GM12891 (cell line): Measurements from ENCODE around the gene DCLRE1B.

Experiments used
- DNase-seq: peaks from one replicate; pipeline ENCODE4 v3.0.0; 2011; ENCODE audit warnings: low spot score; ENCODE audit not compliant: insufficient read length
- FAIRE-seq: peaks from 2 replicates; lab custom pipeline; 2011; peaks lifted over from hg19 to GRCh38; lab: Jason Lieb, UNC
- PAX5 ChIP-seq: IDR thresholded peaks from 2 replicates; pipeline ENCODE4 v1.6.1; 2011; ENCODE audit warnings: low read length, moderate library complexity, mild to moderate bottlenecking; ENCODE audit not compliant: insufficient read depth, severe bottlenecking
- POLR2A ChIP-seq: IDR thresholded peaks from 2 replicates; pipeline ENCODE4 v1.6.1; 2011; ENCODE audit warnings: low read depth, low read length, control low read depth
- POLR2AphosphoS5 ChIP-seq: IDR thresholded peaks from 2 replicates; pipeline ENCODE4 v1.6.1; 2011; ENCODE audit warnings: low read depth, low read length, control low read depth
- POU2F2 ChIP-seq: IDR thresholded peaks from 2 replicates; pipeline ENCODE4 v1.6.1; 2011; ENCODE audit warnings: low read depth, mild to moderate bottlenecking, control low read depth, low read length, moderate library complexity
- SPI1 ChIP-seq: IDR thresholded peaks from 2 replicates; pipeline ENCODE4 v1.6.1; 2011; ENCODE audit warnings: low read depth, low read length, control low read depth
- TAF1 ChIP-seq: IDR thresholded peaks from 2 replicates; pipeline ENCODE4 v1.6.1; 2011; ENCODE audit warnings: low read depth, low read length, control low read depth

DCLRE1B gene

DNA sequence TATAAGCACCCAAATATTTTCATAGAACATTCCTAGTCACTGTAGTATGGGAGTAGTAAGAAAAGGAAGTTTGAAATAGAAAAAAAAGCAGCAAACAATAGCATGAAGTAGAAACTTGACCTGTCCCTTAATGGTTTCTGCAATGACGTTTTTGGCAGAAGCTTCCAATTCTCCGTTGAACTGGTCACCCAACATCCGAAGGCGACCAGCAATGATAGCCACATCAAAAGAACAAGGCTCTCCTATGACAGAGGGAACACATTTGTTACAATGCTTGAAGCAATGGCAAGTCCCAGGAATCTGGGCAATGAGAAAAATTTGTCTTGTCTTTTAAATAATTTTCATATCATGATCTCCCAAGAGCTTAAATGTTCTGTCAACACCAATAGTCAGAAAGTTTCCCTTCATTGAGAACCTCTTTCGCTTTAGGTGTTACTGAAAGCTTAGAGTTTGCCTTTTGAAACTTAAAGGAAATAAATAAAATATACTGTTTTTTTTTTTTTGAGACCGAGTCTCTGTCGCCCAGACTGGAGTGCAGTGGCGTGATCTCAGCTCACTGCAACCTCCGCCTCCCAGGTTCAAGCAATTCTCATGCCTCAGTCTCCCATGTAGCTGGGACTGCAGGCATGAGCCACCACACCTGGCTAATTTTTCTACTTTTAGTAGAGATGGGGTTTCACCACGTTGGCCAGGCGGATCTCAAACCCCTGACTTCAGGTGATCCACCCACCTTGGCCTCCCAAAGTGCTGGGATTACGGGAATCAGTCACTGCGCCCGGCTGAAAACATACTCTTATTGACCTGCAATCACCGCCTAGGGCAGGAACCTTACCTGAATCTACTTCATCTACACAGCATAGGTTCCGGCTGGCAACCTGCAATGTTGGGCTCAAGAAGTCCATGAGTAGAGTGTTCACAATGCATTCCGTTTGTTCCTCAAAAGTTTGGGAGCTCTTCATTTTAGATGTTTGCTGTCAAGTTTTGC lies 18.4 kb upstream of the DCLRE1B start:
- no peak for FAIRE-seq
- no peak for DNase-seq
- TF ChIP-seq SPI1 = no peak
- TF ChIP-seq TAF1 = no peak
- TF ChIP-seq POU2F2 = no peak
- TF ChIP-seq POLR2AphosphoS5 = no peak
- TF ChIP-seq PAX5 = no peak
- TF ChIP-seq POLR2A = no peak

GRCh38 chr1:113887402-113888175 lies 17.5 kb upstream of the DCLRE1B start, which contains the start of gene BCL2L15:
BCL2L15 (minus strand) TSS chr1:113887581; CDS start chr1:113887375, 206 bp downstream.
- FAIRE-seq (no peak), DNase-seq (no peak)
- TF ChIP-seq POLR2AphosphoS5 = no peak
- no peak for TF ChIP-seq TAF1
- no peak for TF ChIP-seq POLR2A
- no peak for TF ChIP-seq SPI1
- TF ChIP-seq POU2F2 = no peak
- no peak for TF ChIP-seq PAX5

DNA sequence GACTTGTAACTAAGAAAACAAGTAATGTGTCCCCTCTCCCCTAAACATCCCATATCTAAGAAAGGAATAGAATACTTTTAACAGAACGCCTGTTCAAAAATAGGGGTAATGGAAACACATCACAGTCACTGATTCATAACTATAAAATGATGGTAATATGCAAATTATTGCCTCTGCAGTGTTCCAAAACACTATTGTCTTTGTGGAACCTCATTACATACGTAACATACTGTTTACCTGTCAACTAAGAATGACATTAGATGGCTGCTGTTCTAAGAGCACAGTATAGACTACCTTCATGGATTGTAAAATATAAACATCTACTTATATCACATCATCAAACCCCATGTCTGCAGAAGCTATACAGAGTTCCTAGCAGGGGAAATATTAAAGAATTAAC lies 14.3 kb upstream of the DCLRE1B start:
- no peak for TF ChIP-seq POU2F2
- TF ChIP-seq PAX5 = no peak
- no peak for DNase-seq
- FAIRE-seq = no peak

DNA sequence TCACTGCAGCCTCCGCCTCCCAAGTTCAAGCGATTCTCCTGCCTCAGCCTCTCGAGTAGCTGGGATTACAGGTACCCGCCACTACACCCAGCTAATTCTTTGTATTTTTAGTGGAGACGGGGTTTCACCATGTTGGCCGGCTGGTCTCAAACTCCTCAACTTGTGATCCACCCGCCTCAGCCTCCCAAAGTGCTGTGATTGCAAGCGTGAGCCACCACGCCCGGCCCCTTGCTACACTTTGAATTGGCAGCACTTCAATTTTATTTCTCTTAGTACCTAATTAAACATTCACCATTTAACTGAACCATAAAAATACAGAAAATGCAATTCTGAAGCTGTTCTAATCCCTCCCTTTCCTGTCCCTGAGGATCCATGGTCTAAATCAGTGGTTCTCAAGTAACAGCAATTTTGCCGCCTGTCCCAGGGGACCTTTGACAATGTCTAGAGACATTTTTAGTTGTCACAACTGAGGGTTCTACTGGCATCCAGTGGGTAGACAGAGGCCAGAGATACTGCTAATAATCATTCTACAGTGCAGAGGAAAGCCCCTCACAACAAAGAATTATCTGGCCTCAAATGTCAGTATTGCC lies 13.4 kb upstream of the DCLRE1B start:
- FAIRE-seq = no peak
- no peak for DNase-seq
- TF ChIP-seq PAX5 (no peak), POLR2A (no peak), POU2F2 (no peak), POLR2AphosphoS5 (no peak), TAF1 (no peak), SPI1 (no peak)

DNA sequence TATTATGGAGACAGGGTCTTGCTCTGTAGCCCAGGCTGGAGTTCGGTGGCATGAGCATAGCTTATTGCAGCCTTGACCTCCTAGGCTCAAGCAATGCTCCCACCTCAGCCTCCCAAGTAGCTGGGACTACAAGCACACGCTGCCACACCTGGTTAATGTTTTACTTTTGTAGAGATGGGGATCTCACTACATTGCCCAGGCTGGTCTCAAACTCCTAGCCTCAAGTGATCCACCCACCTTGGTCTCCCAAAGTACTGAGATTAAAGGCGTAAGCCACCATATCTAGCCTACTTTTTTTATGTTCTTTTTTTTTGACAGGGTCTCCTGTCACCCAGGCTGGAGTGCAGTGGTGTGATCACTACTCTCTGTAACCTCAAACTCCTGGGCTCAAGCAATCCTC lies 11.9 kb upstream of the DCLRE1B start:
- FAIRE-seq (no peak), DNase-seq (no peak)
- TF ChIP-seq TAF1 (no peak), POLR2AphosphoS5 (no peak), POU2F2 (no peak), SPI1 (no peak), POLR2A (no peak), PAX5 (no peak)

DNA sequence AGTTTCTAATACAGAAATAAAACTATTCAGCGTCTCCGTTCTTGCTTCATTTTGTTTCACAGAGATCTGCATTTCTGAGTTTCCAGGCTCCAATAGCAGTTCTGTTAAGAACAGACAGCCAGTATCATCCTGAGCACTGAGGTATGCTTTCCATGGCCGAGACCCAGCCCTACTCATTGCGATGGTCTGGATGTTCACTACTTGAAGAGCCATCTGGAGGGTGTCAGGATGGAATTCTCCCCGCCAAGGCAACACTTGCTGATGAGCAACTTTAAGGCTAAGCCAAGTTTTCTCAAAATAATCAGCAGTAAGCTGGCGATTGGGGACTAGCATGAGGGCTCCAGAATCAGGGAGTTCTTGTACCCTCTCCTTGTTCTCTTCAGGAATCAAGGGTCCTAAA lies 10.0 kb upstream of the DCLRE1B start:
- no peak for DNase-seq
- no peak for FAIRE-seq
- TF ChIP-seq TAF1 (no peak), POLR2AphosphoS5 (no peak), PAX5 (no peak), POLR2A (no peak), POU2F2 (no peak), SPI1 (no peak)

GRCh38 chr1:113895961-113896360 lies 9.2 kb upstream of the DCLRE1B start:
- DNase-seq = no peak
- TF ChIP-seq POLR2AphosphoS5 (no peak), POLR2A (no peak), PAX5 (no peak), TAF1 (no peak), SPI1 (no peak), POU2F2 (no peak)
- no peak for FAIRE-seq

GRCh38 chr1:113898241-113898814 lies 6.8 kb upstream of the DCLRE1B start:
- DNase-seq (no peak), FAIRE-seq (no peak)
- TF ChIP-seq POU2F2 (no peak), POLR2AphosphoS5 (no peak), POLR2A (no peak), TAF1 (no peak), PAX5 (no peak), SPI1 (no peak)

DNA sequence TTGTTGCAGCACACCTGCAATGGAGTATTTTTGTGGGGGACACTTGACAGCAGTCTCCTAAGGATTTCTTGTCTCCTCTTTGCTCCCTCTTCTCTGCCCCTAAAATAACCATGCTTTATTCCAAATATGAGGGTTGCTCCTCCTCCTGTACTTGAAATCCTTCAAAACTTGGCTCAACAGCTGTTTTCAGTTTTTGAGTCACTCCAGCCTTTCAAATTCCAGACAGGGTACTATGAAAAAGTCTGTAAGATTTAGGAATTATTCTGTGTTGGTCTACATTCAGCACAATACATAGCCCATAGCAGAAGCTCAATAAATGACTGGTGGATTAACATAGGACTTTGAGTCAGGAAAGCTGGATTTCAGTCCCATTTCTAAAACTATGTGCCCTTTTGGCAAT lies 6.0 kb upstream of the DCLRE1B start:
- FAIRE-seq (no peak), DNase-seq (no peak)
- TF ChIP-seq PAX5 (no peak), POLR2AphosphoS5 (no peak), SPI1 (no peak), POLR2A (no peak), TAF1 (no peak), POU2F2 (no peak)

DNA sequence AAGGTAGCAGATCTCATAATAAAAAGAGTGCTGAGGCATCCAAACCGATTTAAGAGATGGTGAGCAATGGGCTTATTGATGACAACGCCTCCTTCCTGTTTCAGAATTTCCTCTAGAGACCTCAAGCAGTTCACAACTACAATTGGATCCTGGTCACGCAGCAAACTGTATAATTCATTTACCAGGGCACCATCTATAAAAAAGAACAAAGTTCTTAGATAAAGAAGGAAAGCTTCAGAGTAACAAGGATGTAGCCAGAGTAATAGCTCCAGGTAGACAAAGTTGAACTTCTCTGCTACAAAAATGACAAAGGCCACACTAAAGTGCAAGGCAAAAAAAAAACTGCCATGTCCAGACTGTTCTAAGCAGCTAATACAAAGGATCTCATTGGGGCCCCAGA lies 3.9 kb upstream of the DCLRE1B start:
- DNase-seq (no peak), FAIRE-seq (no peak)
- TF ChIP-seq SPI1 = no peak
- TF ChIP-seq POLR2AphosphoS5 = no peak
- no peak for TF ChIP-seq POLR2A
- no peak for TF ChIP-seq PAX5
- no peak for TF ChIP-seq TAF1
- TF ChIP-seq POU2F2 = no peak
